H1 (cell line): ENCODE data around the gene USP10. TPM values are rescaled to one million over a fixed set of nuclear protein-coding genes. Genes with fewer than 3 reads are reported as not detected.
A peak's percentile ranks its signal among the peaks of the same experiment; 100 is the strongest.

Source experiments
- CTCF ChIA-PET: fragments of 300-600 bp; sonication (Branson Sonifier 250); formaldehyde crosslinking; loops from one replicate; lab custom pipeline; 2021; ENCODE audit not compliant: partially characterized antibody; lab: Charles Lee
- POLR2A ChIA-PET: fragments of 300-600 bp; sonication (Branson Sonifier 250); formaldehyde crosslinking; loops from one replicate; lab custom pipeline; 2021; ENCODE audit warnings: inconsistent platforms; ENCODE audit not compliant: partially characterized antibody; lab: Charles Lee
- DNase-seq, 2 experiments: peaks; one replicate each; pipeline versions ENCODE4 v3.0.0 to v3.0.0-alpha.2; 2010 to 2022; ENCODE audit warnings: low spot score in 2 of 2, low read depth in 1 of 2, mixed read lengths in 1 of 2
- FAIRE-seq: peaks from 2 replicates; lab custom pipeline; 2011; peaks lifted over from hg19 to GRCh38; lab: Jason Lieb, UNC
- H2AFZ ChIP-seq: 2 replicates; pipeline ENCODE4 v1.8.1; 2012; ENCODE audit warnings: low read length, inconsistent platforms
- H2AK5ac ChIP-seq: 2 replicates; pipeline ENCODE4 v1.6.1; 2013; ENCODE audit warnings: low read depth, low read length
- H2BK120ac ChIP-seq: replicated peaks from 2 replicates; pipeline ENCODE3; 2013; ENCODE audit warnings: low read depth, low read length, inconsistent platforms
- H2BK12ac ChIP-seq: 2 replicates; pipeline ENCODE4 v1.6.1; 2013; ENCODE audit warnings: low read depth, low read length
- H2BK15ac ChIP-seq: 2 replicates; pipeline ENCODE4 v1.6.1; 2013; ENCODE audit warnings: low read length
- H2BK20ac ChIP-seq: 2 replicates; pipeline ENCODE4 v1.6.1; 2013; ENCODE audit warnings: low read length
- H2BK5ac ChIP-seq: 2 replicates; pipeline ENCODE4 v1.6.1; 2013; ENCODE audit warnings: low read depth, low read length
- H3K14ac ChIP-seq: 2 replicates; pipeline ENCODE4 v1.6.1; 2013; ENCODE audit warnings: inconsistent platforms; ENCODE audit not compliant: insufficient read length
- H3K18ac ChIP-seq: 2 replicates; pipeline ENCODE4 v1.6.1; 2013; ENCODE audit warnings: low read length; ENCODE audit errors: extremely low read depth
- H3K23ac ChIP-seq: 2 replicates; pipeline ENCODE4 v1.6.1; 2013; ENCODE audit warnings: inconsistent platforms; ENCODE audit not compliant: insufficient read length
- H3K23me2 ChIP-seq: 2 replicates; pipeline ENCODE4 v1.6.1; 2013; ENCODE audit warnings: low read depth, low read length
- H3K27ac ChIP-seq: 2 replicates; pipeline ENCODE4 v1.6.1; 2011; ENCODE audit warnings: low read depth, low read length, inconsistent platforms
- H3K27me3 ChIP-seq, 4 experiments: replicated peaks in 1 of 4; 1 replicate in 1 of 4; 2 replicates in 3 of 4; pipeline versions ENCODE4 v1.6.1 to v1.8.1; 2011 to 2013; ENCODE audit warnings: low read length in 3 of 4, mild to moderate bottlenecking in 3 of 4, inconsistent platforms in 2 of 4, mixed read lengths in 2 of 4, moderate library complexity in 1 of 4; ENCODE audit not compliant: control insufficient read depth in 3 of 4, insufficient read depth in 3 of 4; ENCODE audit errors: extremely low read depth in 1 of 4
- H3K36me3 ChIP-seq, 4 experiments: 2 replicates each; pipeline versions ENCODE4 v1.6.1 to v1.8.1; 2011 to 2013; ENCODE audit warnings: mild to moderate bottlenecking in 4 of 4, low read length in 3 of 4, moderate library complexity in 2 of 4, control low read depth in 1 of 4, inconsistent platforms in 1 of 4; ENCODE audit not compliant: insufficient read depth in 4 of 4, control insufficient read depth in 2 of 4
- H3K4ac ChIP-seq: replicated peaks from 2 replicates; pipeline ENCODE3; 2013; ENCODE audit warnings: low read length, low read depth, mixed read lengths, inconsistent platforms; ENCODE audit not compliant: insufficient read length
- H3K4me1 ChIP-seq, 4 experiments: replicated peaks in 1 of 4; 1 replicate in 1 of 4; 2 replicates in 3 of 4; pipeline versions ENCODE4 v1.6.1 to v1.8.1; 2011 to 2013; ENCODE audit warnings: low read length in 3 of 4, inconsistent platforms in 2 of 4, mixed read lengths in 1 of 4; ENCODE audit not compliant: insufficient read depth in 4 of 4, control insufficient read depth in 3 of 4
- H3K4me2 ChIP-seq, 2 experiments: 2 replicates each; pipeline versions ENCODE4 v1.6.1 to v1.8.1; 2011 to 2013; ENCODE audit warnings: low read depth in 2 of 2, low read length in 2 of 2, control low read depth in 1 of 2, inconsistent platforms in 1 of 2, mild to moderate bottlenecking in 1 of 2; ENCODE audit not compliant: insufficient read depth in 1 of 2
- H3K4me3 ChIP-seq, 4 experiments: fragments of 200-600, 300-600 bp in 1 of 4; sonication (generic), shearing (Covaris generic), sonication (Bioruptor Twin) in 1 of 4; 2 replicates each; pipeline versions ENCODE4 v1.5.1 to v1.8.1; 2011 to 2016; ENCODE audit warnings: low read length in 4 of 4, low read depth in 3 of 4, control low read depth in 2 of 4, inconsistent platforms in 2 of 4, mild to moderate bottlenecking in 2 of 4, mixed read lengths in 1 of 4, moderate library complexity in 1 of 4; ENCODE audit not compliant: insufficient read depth in 2 of 4; ENCODE audit errors: extremely low read depth in 1 of 4
- H3K56ac ChIP-seq: replicated peaks from 2 replicates; pipeline ENCODE3; 2013; ENCODE audit warnings: low read depth, mild to moderate bottlenecking, mixed read lengths, low read length, inconsistent platforms; ENCODE audit not compliant: insufficient read length
- H3K79me1 ChIP-seq: 2 replicates; pipeline ENCODE4 v1.6.1; 2013; ENCODE audit warnings: low read depth, low read length, control low read depth
- H3K79me2 ChIP-seq, 2 experiments: 2 replicates each; pipeline versions ENCODE4 v1.6.1 to v1.8.1; 2012 to 2013; ENCODE audit warnings: low read length in 2 of 2, mild to moderate bottlenecking in 2 of 2, inconsistent platforms in 1 of 2; ENCODE audit not compliant: insufficient read depth in 2 of 2, control insufficient read depth in 1 of 2
- H3K9ac ChIP-seq, 4 experiments: replicated peaks in 1 of 4; 1 replicate in 1 of 4; 2 replicates in 3 of 4; pipeline versions ENCODE4 v1.6.1 to v1.8.1; 2011 to 2013; ENCODE audit warnings: low read depth in 3 of 4, low read length in 3 of 4, control low read depth in 2 of 4, mild to moderate bottlenecking in 2 of 4, moderate library complexity in 2 of 4, inconsistent platforms in 1 of 4; ENCODE audit errors: extremely low read depth in 1 of 4
- H3K9me3 ChIP-seq, 2 experiments: 2 replicates each; pipeline versions ENCODE4 v1.6.1 to v1.8.1; 2012 to 2013; ENCODE audit warnings: mild to moderate bottlenecking in 2 of 2, moderate library complexity in 2 of 2, control low read depth in 1 of 2, inconsistent platforms in 1 of 2, low read depth in 1 of 2, low read length in 1 of 2, mixed read lengths in 1 of 2; ENCODE audit not compliant: insufficient read depth in 2 of 2
- H4K20me1 ChIP-seq, 2 experiments: replicated peaks in 1 of 2; 2 replicates each; pipeline versions ENCODE3 to v1.8.1; 2011 to 2013; ENCODE audit warnings: inconsistent platforms in 2 of 2, low read length in 2 of 2, mild to moderate bottlenecking in 1 of 2; ENCODE audit not compliant: insufficient read depth in 2 of 2, control insufficient read depth in 1 of 2
- H4K5ac ChIP-seq: 2 replicates; pipeline ENCODE4 v1.6.1; 2013; ENCODE audit warnings: low read length, low read depth, mixed read lengths, inconsistent platforms; ENCODE audit not compliant: insufficient read length
- H4K8ac ChIP-seq: 2 replicates; pipeline ENCODE4 v1.8.0; 2013; ENCODE audit warnings: mild to moderate bottlenecking, moderate library complexity, low read length, inconsistent platforms; ENCODE audit not compliant: insufficient read depth; ENCODE audit errors: extremely low read depth
- H4K91ac ChIP-seq: replicated peaks from 2 replicates; pipeline ENCODE3; 2013; ENCODE audit warnings: low read length, mixed read lengths, inconsistent platforms; ENCODE audit not compliant: insufficient read length
- E2F6 ChIP-seq: IDR thresholded peaks from 2 replicates; pipeline ENCODE4 v1.6.1; 2012; ENCODE audit warnings: inconsistent platforms
- EGR1 ChIP-seq: IDR thresholded peaks from 2 replicates; pipeline ENCODE4 v1.6.1; 2011; ENCODE audit warnings: low read depth, low read length, borderline replicate concordance
- MAX ChIP-seq: IDR thresholded peaks from 2 replicates; pipeline ENCODE4 v1.6.1; 2012; ENCODE audit warnings: inconsistent platforms
- RXRA ChIP-seq: IDR thresholded peaks from 2 replicates; pipeline ENCODE4 v1.6.1; 2011; ENCODE audit warnings: low read depth, mild to moderate bottlenecking, low read length, moderate library complexity; ENCODE audit not compliant: insufficient read depth
- SAP30 ChIP-seq: fragments of 300-600 bp; sonication (generic); IDR thresholded peaks from 2 replicates; pipeline ENCODE4 v1.7.1; 2012; ENCODE audit warnings: low read length, moderate library complexity, mild to moderate bottlenecking, inconsistent platforms; ENCODE audit not compliant: insufficient read depth, insufficient replicate concordance
- SIRT6 ChIP-seq: IDR thresholded peaks from one replicate; pipeline ENCODE4 v1.7.1; 2012; ENCODE audit warnings: low read length, inconsistent platforms
- SIX5 ChIP-seq: IDR thresholded peaks from 2 replicates; pipeline ENCODE4 v1.6.1; 2011; ENCODE audit warnings: mild to moderate bottlenecking, low read depth, low read length
- SP1 ChIP-seq: IDR thresholded peaks from 2 replicates; pipeline ENCODE4 v1.6.1; 2011; ENCODE audit warnings: low read depth, low read length
- SUZ12 ChIP-seq: fragments of 200-600 bp; sonication (generic); IDR thresholded peaks from 2 replicates; pipeline ENCODE4 v1.6.1; 2012; ENCODE audit warnings: mild to moderate bottlenecking, inconsistent platforms, low read length, moderate library complexity, mixed read lengths
- TAF1 ChIP-seq: IDR thresholded peaks from 2 replicates; pipeline ENCODE4 v1.6.1; 2011; ENCODE audit warnings: mild to moderate bottlenecking, low read depth, low read length
- TEAD4 ChIP-seq: IDR thresholded peaks from 2 replicates; pipeline ENCODE4 v1.6.1; 2012; ENCODE audit warnings: low read depth, low read length, inconsistent platforms, mixed read lengths
- WGBS, 2 experiments: shearing (Covaris generic) in 1 of 2; methylation state at CpG; one replicate each; pipeline versions ENCODE4 v1.1.6 to v1.1.7; 2013 to 2015; ENCODE audit warnings: low lambda C conversion rate in 2 of 2, mixed read lengths in 2 of 2, inconsistent platforms in 1 of 2, low coverage in 1 of 2, missing lambda C conversion rate in 1 of 2; ENCODE audit not compliant: insufficient replicate concordance in 2 of 2, insufficient coverage in 1 of 2, insufficient read length in 1 of 2; ENCODE audit errors: extremely low coverage in 1 of 2, missing lambda C conversion rate in 1 of 2; 5-methylcytosine and 5-hydroxymethylcytosine counted together
- polyA plus RNA-seq, 7 experiments: library from polyadenylated mRNA; depleted of rRNA in 3 of 7; stranded (reverse) in 5 of 7; unstranded in 2 of 7; fragments of >200 nt in 5 of 7; fragments of 200-250 nt in 2 of 7; gene quantifications; 1 replicate in 5 of 7; 2 replicates in 1 of 7; 4 replicates in 1 of 7; pipeline versions ENCODE4 v1.2.1 to v1.2.3, GENCODE V29; 2011 to 2013; ENCODE audit warnings: missing spikeins in 2 of 7, mixed read lengths in 2 of 7
- total RNA-seq: library from RNA; stranded (reverse); fragmentation: NEBNext Ultra II Directional; extraction: Animal tissue kit (Norgen Biotek cat#: 25700); gene quantifications from 2 replicates; pipeline ENCODE4 v1.2.1, GENCODE V29; 2021

USP10 gene
- total and polyA plus RNA-seq, 2 of the 8 experiments (the other 6 are each of a cell fraction or from before 2014, with no cell fraction given), result 171 to 195 TPM

GRCh38 chr16:84712801-84713775 lies 13.3 kb downstream of the USP10 start:
- peaks cover 30% of the 10 kb centered on the region for H3K79me1 ChIP-seq
- no peak overlapping the region for H2AFZ ChIP-seq
- no peaks in the 10 kb centered on the region for H3K27me3 ChIP-seq
- peaks cover 74 to 100% of the 10 kb centered on the region in 2 experiments for H3K79me2 ChIP-seq
- H4K8ac ChIP-seq, result no peak overlapping the region
- no peaks in the 10 kb centered on the region for H3K9me3 ChIP-seq
- H3K4me1 ChIP-seq, result peaks cover 2 to 25% (median 22%) of the 10 kb centered on the region in 4 experiments
- no peak overlapping the region for H3K27ac ChIP-seq
- no peaks in the 10 kb centered on the region for H3K23me2 ChIP-seq
- H4K5ac ChIP-seq, result no peak overlapping the region
- no peak overlapping the region for H3K18ac ChIP-seq
- CTCF ChIA-PET, result interaction anchor here (0.7 to 8.7 kb wide), 12 partner anchors 10 to 90 kb away, joined by 3 to 71 read pairs (median 4); no protein-coding TSS in a partner anchor
- no peak overlapping the region for H2BK15ac ChIP-seq
- no peak for FAIRE-seq
- H2BK5ac ChIP-seq, result no peak overlapping the region; the same call in 1 of the 2 replicates
- no peak overlapping the region for H4K91ac ChIP-seq
- no peak overlapping the region for H2AK5ac ChIP-seq
- H3K9ac ChIP-seq, result no peak overlapping the region
- H3K14ac ChIP-seq, result no peak overlapping the region
- peaks cover 56 to 61% of the 10 kb centered on the region in 2 experiments for H4K20me1 ChIP-seq
- H3K23ac ChIP-seq, result no peak overlapping the region
- DNase-seq, result peak in 1 of 2 experiments; percentile 42
- POLR2A ChIA-PET, result interaction anchor here (0.8 to 4.9 kb wide), 6 partner anchors 9 to 21 kb away, joined by 3 to 32 read pairs (median 7); no protein-coding TSS in a partner anchor
- no peak overlapping the region for H3K4me3 ChIP-seq
- H3K56ac ChIP-seq, result no peak overlapping the region
- H2BK120ac ChIP-seq, result no peak overlapping the region
- H3K4me2 ChIP-seq, result peak overlapping the region in 1 of 2 experiments; percentile 33; a peak in 1 of 4 replicates
- no peak overlapping the region for H2BK12ac ChIP-seq
- H3K4ac ChIP-seq, result no peak overlapping the region
- no peaks in the 10 kb centered on the region; a peak in 2 of 8 replicates for H3K36me3 ChIP-seq
- H2BK20ac ChIP-seq, result no peak overlapping the region
- WGBS, 2 experiments, result 86% methylated on average over 13 of the region's 13 CpGs; no CpG with 5 or more reads in 1 of the 2 experiments
- TF ChIP-seq EGR1 (no peak), SIX5 (no peak), TAF1 (no peak), TEAD4 (no peak), SUZ12 (no peak), SAP30 (no peak), SIRT6 (no peak), E2F6 (no peak), SP1 (no peak), MAX (no peak), RXRA (no peak)
